ENCODE results near the gene PEAK1. TPM values are rescaled to one million over a fixed set of nuclear protein-coding genes. Genes with fewer than 3 reads are reported as not detected.

PEAK1 gene
- total RNA-seq, 1 donor from 2014 or later = 289 TPM

DNA sequence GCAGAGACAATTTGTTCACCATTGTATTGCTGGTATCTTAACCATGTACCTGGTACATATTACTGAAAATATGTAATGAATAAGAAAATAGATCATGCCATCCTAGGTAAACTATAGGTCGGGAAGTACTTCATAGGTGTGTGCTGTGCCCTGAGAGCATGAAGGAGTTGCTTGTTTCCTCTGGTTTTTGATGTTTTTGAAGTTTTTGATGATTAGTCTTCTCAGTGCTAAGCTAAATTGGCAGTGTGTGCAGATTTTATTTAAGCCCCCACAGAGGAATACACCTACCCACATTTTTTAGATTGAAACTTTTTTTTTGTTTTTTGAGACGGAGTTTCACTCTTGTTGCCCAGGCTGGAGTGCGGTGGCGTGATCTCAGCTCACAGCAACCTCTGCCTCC, 17.4 kb upstream of the PEAK1 start:
- H3K27ac Mint-ChIP-seq (ENCODE audit: unreplicated experiment) = no peak overlapping the region
- no peaks in the 10 kb centered on the region for H3K9me3 Mint-ChIP-seq (ENCODE audit: unreplicated experiment)
- no peak for DNase-seq (ENCODE audit: low spot score)
- TF ChIP-seq, protein P1, sequence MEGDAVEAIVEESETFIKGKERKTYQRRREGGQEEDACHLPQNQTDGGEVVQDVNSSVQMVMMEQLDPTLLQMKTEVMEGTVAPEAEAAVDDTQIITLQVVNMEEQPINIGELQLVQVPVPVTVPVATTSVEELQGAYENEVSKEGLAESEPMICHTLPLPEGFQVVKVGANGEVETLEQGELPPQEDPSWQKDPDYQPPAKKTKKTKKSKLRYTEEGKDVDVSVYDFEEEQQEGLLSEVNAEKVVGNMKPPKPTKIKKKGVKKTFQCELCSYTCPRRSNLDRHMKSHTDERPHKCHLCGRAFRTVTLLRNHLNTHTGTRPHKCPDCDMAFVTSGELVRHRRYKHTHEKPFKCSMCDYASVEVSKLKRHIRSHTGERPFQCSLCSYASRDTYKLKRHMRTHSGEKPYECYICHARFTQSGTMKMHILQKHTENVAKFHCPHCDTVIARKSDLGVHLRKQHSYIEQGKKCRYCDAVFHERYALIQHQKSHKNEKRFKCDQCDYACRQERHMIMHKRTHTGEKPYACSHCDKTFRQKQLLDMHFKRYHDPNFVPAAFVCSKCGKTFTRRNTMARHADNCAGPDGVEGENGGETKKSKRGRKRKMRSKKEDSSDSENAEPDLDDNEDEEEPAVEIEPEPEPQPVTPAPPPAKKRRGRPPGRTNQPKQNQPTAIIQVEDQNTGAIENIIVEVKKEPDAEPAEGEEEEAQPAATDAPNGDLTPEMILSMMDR (IDR thresholded peaks at IDR 0.05; ENCODE audit: unreplicated experiment) = no peak
- H3K4me3 Mint-ChIP-seq (ENCODE audit: unreplicated experiment) = no peak overlapping the region
- H3K27me3 Mint-ChIP-seq (ENCODE audit: unreplicated experiment) = no peaks in the 10 kb centered on the region
- H3K36me3 Mint-ChIP-seq (ENCODE audit: low read depth, unreplicated experiment) = no peaks in the 10 kb centered on the region
- peaks cover 26% of the 10 kb centered on the region for H3K4me1 Mint-ChIP-seq (ENCODE audit: unreplicated experiment)

DNA sequence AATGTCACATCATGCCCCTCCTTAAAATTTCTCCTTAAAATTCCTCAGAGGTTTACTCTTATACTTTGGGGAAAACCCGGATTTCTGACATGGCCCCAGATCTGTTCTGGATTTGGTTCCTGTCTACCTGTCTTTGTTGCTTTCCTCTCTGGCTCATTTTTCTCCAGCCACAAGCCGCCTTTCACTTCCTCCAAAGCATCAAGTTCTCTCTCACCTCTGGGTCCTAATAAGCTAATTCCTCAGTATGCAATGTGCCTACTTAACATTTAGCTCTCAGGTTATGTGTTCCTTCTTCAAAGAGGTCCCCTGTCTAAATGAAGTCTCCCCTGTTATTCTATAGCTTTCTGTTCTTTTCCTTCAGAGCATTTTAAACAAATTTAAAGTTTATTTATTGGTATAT, 16.9 kb upstream of the PEAK1 start:
- H3K36me3 Mint-ChIP-seq (ENCODE audit: low read depth, unreplicated experiment) = no peaks in the 10 kb centered on the region
- no peaks in the 10 kb centered on the region for H3K27me3 Mint-ChIP-seq (ENCODE audit: unreplicated experiment)
- no peaks in the 10 kb centered on the region for H3K9me3 Mint-ChIP-seq (ENCODE audit: unreplicated experiment)
- TF ChIP-seq, protein P1 (IDR thresholded peaks at IDR 0.05; ENCODE audit: unreplicated experiment) = no peak
- no peak overlapping the region for H3K4me3 Mint-ChIP-seq (ENCODE audit: unreplicated experiment)
- peaks cover 25% of the 10 kb centered on the region for H3K4me1 Mint-ChIP-seq (ENCODE audit: unreplicated experiment)
- no peak for DNase-seq (ENCODE audit: low spot score)
- no peak overlapping the region for H3K27ac Mint-ChIP-seq (ENCODE audit: unreplicated experiment)

DNA sequence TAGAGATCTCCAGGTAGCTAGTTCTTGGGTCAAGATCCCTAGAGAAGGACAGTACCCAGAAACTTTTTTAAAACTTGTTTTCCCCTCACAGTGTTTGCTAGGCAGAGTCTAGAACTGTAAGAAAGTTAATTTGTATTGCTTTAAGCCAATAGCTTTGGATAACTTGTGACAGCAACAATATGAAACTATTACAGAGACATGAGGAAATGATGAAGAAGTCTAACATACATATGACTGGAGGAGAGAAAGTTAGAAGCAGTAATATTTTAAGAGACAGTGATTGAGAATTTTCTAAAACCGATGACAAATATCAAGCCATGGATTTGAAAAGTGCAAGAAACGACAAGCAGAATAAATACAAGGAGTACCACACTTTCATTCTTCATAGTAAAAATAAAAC, 10.7 kb upstream of the PEAK1 start:
- DNase-seq (ENCODE audit: low spot score) = no peak
- no peak overlapping the region for H3K4me3 Mint-ChIP-seq (ENCODE audit: unreplicated experiment)
- H3K27ac Mint-ChIP-seq (ENCODE audit: unreplicated experiment) = no peak overlapping the region
- peaks cover 21% of the 10 kb centered on the region for H3K4me1 Mint-ChIP-seq (ENCODE audit: unreplicated experiment)
- TF ChIP-seq, protein P1 (IDR thresholded peaks at IDR 0.05; ENCODE audit: unreplicated experiment) = no peak
- H3K36me3 Mint-ChIP-seq (ENCODE audit: low read depth, unreplicated experiment) = no peaks in the 10 kb centered on the region
- no peaks in the 10 kb centered on the region for H3K27me3 Mint-ChIP-seq (ENCODE audit: unreplicated experiment)
- no peaks in the 10 kb centered on the region for H3K9me3 Mint-ChIP-seq (ENCODE audit: unreplicated experiment)

DNA sequence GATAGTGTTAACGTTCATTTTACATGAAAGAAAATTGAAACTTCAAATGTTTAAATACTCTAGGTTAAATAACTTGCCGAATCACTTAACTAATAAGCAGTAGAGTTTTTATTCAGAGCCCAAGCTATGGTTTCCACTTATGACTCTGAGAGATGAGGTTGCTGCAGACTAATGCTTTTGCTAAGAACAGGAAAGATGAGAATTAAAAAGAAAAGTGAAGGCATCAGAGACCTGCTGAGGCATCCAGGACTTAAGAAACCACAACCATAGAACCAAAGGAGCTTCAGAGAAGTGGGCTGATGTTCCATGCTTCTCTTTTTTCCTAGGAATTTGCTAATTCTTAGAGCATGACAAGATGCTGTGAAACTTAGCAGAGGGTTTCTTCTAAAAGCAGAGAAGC, 10.3 kb upstream of the PEAK1 start:
- Mint-ChIP-seq H3K4me1 (ENCODE audit: unreplicated experiment) (peaks cover 21% of the 10 kb centered on the region), H3K27ac (ENCODE audit: unreplicated experiment) (no peak overlapping the region), H3K27me3 (ENCODE audit: unreplicated experiment) (no peaks in the 10 kb centered on the region), H3K4me3 (ENCODE audit: unreplicated experiment) (no peak overlapping the region), H3K9me3 (ENCODE audit: unreplicated experiment) (no peaks in the 10 kb centered on the region), H3K36me3 (ENCODE audit: low read depth, unreplicated experiment) (no peaks in the 10 kb centered on the region)
- no peak for DNase-seq (ENCODE audit: low spot score)
- TF ChIP-seq, protein P1 (IDR thresholded peaks at IDR 0.05; ENCODE audit: unreplicated experiment) = no peak

DNA sequence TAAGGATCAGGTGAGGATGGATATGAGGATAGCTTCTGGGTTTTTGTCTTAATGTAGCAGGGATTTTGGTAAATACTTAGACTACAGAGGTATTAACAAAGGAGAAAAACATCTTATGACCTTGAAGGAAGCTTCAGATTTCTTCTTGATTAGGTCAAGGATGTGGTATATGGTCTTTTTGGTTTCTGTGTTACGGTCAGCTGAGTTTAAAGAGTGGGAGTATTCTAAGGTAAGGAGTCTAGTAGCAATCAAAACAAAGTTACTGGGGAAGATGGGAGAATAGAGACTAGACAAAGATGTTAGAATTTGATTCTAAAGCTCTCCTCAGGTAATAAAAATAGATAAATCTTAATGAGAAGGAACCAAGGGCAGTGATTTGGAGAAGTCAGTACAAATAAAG, 7.0 kb upstream of the PEAK1 start:
- DNase-seq (ENCODE audit: low spot score) = no peak
- TF ChIP-seq, protein P1 (IDR thresholded peaks at IDR 0.05; ENCODE audit: unreplicated experiment) = no peak
- Mint-ChIP-seq H3K9me3 (ENCODE audit: unreplicated experiment) (no peaks in the 10 kb centered on the region), H3K4me3 (ENCODE audit: unreplicated experiment) (no peak overlapping the region), H3K4me1 (ENCODE audit: unreplicated experiment) (peaks cover 43% of the 10 kb centered on the region), H3K27ac (ENCODE audit: unreplicated experiment) (no peak overlapping the region), H3K36me3 (ENCODE audit: low read depth, unreplicated experiment) (peaks cover 3% of the 10 kb centered on the region), H3K27me3 (ENCODE audit: unreplicated experiment) (no peaks in the 10 kb centered on the region)
